HG02642 (cell line): Measurements from ENCODE around the gene CNTNAP2.
"Not testable (repeated sequence)": the region's sequence is repeated elsewhere in the genome, so short reads cannot be mapped to it uniquely, and the experiment has no call there.

Experiments
- ATAC-seq: cut with Tn5 transposase; IDR thresholded peaks from one replicate; pipeline ENCODE4 v1.9.1; 2021; ENCODE audit warnings: mild to moderate bottlenecking; ENCODE audit not compliant: unreplicated experiment, poor library complexity

The CNTNAP2 gene

DNA sequence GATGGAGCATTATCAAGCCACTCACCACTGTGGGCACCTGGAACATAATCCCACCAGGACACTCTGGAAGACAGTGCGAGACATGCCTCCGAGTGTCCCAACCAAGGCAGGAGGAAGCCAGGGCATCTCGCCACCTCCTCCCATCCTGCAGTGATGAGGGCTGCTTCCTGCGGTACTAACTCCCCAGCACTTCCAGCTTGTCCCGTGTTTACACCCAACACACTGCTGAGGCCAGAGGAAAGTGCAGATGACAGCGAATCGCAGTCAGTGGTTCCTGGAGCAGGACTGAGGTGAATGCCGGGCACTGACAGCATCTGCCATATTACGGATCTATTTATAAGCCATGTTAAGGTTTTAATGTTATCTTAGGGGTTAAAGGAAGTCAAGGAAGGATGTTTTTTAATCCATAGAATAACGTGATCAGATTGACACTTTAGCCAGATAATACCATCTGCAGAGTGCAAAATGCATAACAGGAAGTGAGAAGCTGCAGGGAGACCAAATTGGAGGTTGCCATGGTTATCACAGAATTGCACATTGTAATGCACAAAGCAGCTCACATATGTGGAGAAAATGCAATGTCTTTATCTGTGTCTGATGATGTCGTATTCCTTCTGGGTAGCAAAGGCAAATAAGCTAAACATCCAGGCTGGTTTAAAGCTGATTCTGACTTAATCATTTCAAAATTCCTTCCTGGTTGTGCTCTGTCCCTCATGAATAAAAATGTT lies 2159.9 kb downstream of the CNTNAP2 start:
- no peak for ATAC-seq

DNA sequence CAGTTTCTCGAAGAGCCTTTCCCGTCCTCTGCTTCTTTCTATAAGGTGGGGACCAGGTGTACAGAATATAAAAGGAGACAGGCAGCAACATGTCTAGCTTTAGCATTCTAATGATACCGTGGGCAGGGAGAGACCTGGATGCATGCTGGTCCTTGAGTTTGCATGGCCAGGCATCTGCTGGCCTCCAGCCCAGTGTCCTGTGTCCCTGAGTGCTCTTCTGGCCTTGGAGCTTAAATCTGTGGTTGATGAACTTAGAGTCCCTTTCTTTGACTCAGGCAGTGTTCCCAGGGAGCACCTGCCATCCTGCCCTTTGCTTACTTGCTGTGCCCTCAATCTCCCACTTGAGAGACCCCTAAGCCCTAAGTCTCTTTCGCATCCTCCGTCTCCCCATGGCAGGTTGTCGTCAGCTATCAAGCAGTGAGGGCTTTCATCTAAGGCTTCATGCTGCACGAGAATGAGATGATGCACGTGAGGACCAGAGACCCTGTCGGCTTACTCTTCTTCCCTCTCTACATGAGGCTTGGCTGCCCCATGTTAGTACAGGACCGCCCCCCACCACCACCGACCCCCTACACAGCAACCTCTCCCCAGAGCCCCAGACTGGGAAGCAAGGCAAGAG lies 2160.6 kb downstream of the CNTNAP2 start:
- ATAC-seq = no peak

DNA sequence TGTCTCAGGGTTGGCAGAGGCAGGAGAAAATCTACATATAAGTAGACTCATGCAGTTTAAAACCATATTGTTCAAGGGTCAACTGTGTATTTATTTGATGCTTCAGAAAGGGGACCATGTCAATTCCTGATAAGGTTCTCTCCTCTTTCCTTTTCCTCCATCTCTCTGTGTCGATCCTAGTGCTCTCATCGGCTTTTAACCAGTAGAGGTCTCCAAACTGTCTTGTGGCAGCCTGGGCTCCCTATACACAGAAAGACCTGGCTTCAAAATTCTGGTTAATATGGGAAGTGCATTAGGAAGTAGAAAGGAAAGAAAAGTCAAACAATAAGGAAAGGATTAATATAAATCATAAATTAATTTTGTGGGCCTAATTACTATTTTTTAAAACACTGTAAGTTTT lies 2169.5 kb downstream of the CNTNAP2 start:
- ATAC-seq = no peak

DNA sequence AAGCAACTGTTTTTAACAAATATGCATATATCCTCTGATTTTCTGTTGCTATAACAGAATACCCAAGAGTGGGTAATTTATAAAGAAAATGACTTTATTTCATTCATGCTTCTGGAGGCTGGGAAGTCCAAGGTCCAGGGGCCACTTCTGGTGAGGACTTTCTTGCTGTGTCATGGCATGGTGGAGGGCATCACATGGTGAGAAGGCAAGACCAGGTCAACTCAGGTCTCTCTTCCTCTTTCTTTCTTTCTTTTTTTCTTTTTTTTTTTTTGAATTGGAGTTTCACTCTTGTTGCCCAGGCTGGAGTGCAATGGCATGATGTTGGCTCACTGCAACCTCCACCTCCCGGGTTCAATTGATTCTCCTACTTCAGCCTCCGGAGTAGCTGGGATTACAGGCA lies 2170.9 kb downstream of the CNTNAP2 start:
- ATAC-seq = no peak

DNA sequence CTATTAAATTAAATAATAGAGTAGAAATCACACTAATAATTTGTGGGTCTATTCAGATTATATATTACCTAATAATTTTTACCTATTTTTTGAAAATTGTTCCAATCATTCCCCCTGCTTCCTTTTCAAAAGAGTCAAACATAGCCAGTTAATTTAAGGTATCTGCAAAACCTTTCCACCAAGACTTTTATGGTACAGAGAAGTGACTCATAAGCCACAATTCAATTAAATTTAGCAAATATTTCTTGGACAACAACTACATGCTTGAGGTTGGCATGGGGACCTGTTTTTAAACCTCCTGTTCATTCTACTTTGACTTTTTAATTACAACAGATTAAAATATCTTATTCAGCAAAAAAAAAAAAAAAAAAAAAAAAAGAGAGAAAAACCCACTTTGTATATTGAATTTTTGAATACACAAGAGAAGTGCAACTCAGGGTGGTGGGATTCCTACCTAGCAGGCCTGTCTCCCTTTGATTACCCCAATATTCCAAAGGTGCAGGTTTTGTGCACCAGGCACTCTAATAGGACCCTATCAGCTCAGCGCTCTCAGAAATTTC lies 2172.1 kb downstream of the CNTNAP2 start:
- no peak for ATAC-seq

DNA sequence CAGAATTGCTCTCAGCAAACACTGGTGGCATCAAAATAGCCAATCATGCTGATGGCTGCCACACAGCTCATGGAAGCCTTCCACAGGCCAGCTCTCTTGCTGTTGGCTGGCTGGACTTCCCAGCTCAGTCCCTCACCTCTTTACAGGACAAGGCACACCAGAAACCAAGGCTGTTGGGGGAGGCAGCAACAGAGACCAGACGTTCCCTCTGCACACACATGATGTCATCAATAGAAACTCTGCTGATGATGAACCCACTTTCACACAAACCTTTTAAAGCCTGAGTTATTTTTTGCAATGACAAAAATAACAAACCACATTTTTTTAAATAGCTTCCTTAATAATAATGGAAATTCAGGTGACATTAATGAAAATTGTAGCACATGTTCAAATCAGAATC lies 2173.0 kb downstream of the CNTNAP2 start:
- ATAC-seq = no peak

DNA sequence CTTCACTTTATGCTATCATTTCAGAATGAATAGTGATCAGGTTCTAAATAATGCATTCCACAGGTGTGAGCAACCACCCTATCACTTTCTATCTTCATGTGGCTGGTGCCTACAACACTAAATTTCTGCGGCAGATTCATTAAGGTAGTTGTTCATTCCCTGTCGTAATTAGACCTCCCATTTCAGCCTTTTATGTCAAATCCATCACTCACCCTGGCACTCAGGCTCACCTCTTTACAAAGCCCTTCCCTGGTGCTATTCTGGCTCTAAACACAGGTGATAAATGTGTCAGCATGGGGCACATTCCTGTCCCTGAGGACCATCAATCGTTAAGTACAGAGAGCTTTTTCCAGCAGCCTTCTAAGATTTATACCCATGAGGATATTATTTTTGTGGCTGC lies 2173.9 kb downstream of the CNTNAP2 start:
- ATAC-seq = no peak

DNA sequence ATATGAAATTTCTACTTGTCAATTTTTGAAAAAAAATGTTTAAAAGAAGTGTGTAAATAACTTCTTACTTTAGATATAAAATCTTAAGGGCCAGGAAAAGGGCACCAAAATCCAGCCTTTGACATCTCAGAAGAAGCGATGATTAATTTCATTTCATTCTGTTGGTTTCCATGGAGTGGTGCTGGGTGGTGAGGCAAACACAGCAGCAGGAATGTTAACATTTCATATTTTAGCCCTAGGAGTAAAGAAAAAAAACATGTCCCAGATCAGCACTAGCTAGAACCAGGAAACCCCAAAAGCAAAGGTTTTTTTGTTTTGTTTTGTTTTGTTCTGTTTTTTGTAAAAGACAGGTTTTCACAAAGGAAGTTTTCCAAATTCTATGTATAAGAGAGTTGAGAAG lies 2175.2 kb downstream of the CNTNAP2 start:
- ATAC-seq = no peak

DNA sequence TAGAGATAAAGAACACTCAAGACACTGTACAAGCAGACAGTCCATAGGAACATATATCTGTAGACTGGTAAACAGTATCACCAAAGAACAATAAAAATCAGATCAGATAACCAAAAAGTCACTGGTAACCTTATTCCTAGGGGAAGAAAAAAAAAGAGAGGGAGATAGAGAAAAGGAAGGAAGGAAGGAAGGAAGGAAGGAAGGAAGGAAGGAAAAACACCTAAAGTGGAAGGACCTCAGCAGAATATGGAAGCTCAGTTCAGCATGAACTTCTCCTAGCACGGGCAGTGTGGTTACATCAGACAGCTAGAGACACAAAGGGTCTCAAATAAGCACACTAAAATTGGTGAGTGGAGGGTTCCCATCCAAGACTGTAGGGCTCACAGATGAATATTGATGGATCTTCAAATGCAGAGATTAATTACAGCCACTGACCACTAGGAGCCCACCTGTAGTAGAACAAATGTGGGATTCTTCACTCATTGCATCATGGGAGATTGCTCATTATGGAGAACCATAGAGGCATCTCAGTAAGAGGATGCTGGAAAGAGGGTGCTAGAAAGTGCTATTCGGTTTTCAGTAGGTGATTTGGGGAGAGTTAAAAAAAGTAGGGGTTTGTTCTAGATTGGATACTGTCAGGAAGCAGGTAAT lies 2180.5 kb downstream of the CNTNAP2 start:
- ATAC-seq = no peak

DNA sequence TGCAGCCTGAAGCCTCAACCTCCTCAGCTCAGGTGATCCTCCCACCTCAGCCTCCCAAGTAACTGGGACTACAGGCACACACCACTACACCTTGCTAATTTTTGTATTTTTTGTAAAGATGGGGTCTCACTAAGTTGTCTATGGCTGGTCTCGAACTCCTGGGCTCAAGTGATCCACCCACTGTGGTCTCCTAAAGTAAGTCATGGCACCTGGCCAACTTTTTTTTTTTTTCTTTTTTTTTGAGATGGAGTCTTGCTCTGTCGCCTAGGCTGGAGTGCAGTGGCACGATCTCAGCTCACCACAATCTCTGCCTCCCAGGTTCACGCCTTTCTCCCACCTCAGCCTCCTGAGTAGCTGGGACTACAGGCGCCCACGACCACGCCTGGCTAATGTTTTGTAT lies 2182.2 kb downstream of the CNTNAP2 start:
- ATAC-seq = not testable (repeated sequence)

DNA sequence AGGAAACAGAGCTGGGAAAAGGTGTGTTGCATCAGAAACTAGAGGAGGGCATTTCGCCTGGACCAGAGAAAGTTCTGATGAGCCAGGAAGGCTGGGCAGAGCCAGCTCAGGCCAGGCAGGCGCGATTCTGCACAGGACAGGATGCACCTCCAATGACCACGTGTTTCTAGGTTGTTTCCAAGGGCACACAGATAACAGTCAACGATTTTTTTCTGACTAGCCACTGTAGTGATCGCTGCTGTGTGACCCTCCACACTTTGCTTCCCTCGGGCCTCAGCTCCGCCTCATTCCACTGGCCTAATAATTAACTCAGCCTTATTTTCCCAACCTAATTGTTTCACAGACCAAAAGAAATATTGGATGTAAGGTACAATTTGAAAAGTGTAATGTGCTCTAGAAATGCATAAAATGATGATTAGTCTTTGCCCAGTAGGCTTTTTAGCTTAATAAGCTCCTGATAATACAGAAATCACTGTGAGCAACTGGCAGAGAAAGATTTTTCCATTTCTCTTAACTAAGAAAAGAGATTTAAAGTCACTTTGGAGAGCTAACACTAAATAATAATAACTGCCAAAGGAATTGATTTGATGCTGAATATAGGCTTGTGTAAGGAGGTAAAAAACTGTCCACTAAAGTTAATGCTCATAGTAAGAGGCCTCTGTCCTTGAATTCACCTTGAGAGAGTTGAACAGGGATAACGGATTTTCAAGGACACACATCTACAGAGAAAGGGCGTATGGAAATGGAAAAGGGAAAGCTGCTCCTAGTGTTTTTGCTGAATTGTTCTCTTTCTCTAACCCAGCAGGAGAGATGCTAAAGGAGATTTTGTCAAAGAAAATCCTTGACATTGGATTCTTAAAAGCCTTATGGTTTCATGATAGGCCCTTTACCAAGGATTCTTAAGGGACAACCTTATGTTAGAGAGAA lies 2183.0 kb downstream of the CNTNAP2 start:
- no peak for ATAC-seq

DNA sequence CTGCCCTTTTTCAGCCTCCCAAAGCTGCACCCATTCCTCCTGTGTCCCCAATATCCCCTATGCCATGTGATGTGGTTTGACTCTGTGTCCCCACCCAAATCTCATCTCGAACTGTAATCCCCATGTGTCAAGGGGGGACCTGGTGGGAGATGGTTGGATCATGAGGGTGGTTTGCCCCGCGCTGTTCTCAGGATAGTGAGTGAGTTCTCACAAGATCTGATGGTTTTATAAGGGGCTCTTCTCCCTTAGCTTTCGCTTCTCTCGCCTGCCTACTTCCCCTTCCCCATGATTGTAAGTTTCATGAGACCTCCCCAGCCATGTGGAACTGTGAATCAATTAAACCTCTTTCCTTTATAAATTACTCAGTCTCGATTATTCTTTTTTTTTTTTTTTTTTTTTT lies 2185.8 kb downstream of the CNTNAP2 start:
- ATAC-seq = not testable (repeated sequence)

DNA sequence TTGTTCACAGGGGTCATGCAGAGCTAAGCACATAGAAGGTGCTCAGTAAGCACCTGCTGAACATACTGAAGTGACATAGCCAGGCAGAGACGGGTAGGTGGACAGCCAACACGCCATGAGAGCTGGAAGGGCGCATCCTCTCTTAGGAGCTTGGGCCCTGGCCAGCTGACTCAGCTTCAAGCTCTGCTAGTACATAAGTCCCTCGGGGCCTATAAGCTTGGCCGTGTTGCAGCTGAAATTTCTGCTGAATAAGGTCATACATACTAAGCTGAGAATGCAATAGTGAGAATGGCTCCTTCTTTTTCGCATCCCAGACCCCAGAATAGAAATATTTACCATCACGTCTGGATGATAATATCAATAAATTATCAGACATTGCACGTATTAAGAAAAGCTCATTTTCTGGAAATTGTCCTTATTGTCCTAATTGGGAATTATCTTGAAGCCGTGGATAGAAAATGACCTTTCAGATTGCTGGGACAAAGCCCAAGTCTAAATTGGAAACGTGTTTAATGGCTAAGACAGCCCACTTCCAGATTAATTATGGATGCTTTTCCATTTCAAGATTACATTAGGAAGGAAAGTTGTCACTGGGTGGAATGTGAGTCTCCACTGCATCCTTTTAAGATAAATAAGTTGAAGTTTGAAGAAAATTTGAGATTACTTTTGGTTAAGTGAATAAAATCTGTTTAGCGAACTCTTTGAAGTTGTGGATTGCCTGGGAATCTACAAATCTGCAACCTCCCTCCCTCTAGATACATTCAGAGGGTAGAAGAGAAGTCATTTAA lies 2186.9 kb downstream of the CNTNAP2 start:
- no peak for ATAC-seq

DNA sequence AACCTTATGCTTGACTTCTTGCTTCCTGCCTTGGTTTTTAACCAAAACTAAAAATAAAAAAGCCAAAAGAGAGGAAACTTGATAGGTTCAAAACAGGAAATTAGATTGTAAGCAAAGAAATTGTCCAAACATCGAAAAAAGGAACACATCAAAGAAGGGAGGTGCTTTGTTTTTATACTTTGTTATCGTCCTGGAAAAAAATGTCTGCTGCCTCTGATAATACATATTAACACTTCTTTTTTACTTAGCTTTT lies 2187.4 kb downstream of the CNTNAP2 start:
- ATAC-seq = no peak

DNA sequence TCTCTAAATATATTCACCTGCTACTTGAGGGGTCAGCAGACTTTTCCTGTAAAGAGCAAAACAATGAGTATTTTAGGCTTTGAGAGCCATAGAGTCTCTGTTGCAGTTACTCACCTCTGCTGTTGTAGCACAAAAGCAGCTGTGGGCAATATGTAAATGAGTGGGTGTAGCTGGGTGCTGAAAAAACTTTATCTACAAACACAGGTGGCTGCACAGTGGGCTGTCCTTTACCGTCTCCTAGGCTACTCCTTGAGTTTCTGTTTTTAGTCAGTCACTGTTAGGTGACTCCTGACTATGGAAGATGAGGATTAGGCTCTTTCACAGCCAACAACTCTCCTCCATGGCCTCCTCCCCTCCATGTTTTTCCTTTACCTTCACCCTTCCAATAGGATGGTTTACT lies 2187.9 kb downstream of the CNTNAP2 start:
- ATAC-seq = peak; percentile 65

DNA sequence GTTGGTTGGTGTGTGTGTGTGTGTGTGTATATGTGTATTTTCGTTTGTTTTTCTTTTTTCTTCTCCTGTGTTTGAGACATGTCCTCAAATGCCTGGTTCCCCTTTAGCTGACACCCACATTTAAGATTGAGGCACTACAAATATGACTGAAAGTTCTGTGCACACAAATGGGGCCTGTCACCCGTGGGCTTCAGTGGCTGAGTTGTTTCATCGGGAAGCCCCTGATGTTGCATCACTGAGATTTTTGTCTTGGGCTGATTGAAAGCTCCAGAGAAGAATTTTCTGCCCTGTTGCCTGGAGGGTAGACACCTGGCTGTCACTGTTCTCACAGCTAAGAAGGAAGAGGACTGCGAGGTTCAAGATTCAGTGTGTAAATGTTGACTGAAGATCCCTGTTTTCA lies 2190.2 kb downstream of the CNTNAP2 start:
- no peak for ATAC-seq

DNA sequence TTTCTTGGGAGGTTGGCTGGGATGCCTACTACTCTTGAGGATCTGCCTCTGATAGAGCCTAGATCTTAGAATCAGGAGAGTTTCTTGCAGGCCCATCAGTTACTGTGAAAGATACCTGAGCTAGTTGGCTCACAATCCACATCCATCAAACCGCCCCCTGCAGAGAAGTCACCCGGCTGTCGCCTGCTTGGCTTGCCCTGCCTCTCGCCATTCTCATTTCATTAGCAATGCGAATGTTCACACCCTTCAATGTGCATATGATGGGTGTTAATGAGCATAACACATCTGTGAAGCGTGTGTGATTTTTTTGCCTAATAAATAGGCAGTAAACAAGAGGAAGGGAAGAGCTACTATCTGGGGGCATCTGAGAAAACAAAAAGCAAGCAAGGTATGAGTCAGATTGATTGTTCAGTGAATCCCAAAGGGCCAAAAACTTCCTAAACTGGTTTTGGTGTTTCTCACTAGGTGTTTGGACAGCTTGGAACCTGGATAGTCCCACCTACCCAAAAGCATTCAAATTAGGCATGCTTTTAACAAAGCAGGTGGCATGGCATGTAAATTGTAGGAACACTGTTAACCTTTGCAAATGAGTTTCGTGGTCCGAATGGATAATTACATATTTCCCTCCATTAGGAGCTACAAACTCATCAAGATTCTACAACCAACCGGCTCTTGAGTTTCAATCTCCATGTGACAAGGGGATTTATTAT lies 2201.7 kb downstream of the CNTNAP2 start:
- ATAC-seq = no peak

DNA sequence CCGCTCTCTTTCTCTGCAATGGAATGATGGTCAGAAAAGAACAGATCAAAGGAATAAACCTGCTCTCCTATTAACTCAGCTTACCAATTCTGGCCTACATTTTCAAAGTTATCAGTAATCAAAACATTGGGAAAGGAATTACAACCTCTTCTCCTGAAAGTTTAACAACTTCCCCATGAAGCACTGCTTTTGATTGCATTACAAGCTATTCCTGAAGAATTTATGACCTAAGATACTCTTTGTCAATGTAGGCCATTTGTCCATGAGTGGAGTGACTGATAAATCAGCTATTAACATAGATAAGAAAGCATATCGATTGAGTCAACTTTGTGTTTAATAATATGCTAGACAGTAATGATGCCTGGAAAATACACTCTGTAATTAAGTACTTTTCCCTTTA lies 2202.2 kb downstream of the CNTNAP2 start:
- no peak for ATAC-seq

DNA sequence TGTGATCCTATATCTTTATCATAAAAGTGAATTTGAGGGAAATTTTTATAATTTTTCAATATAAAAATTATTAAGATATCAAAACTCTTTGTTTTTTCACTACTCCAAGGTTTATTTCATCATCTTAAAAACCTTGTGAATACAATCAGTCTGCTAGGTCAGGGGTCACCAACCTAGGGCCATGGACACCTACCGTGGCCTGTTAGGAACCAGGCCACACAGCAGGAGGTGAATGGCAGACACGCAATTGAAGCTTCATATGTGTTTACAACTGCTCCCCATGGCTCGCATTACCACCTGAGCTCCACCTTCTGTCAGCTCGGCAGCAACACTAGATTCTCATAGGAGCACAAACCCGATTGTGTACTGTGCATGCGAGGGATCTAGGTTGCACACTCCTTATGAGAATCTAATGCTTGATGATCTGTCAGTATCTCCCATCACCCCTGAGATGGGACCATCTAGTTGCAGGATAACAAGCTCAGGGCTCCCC lies 2202.8 kb downstream of the CNTNAP2 start:
- no peak for ATAC-seq
